Measurements from ENCODE around the gene AGMAT.

The AGMAT gene

DNA sequence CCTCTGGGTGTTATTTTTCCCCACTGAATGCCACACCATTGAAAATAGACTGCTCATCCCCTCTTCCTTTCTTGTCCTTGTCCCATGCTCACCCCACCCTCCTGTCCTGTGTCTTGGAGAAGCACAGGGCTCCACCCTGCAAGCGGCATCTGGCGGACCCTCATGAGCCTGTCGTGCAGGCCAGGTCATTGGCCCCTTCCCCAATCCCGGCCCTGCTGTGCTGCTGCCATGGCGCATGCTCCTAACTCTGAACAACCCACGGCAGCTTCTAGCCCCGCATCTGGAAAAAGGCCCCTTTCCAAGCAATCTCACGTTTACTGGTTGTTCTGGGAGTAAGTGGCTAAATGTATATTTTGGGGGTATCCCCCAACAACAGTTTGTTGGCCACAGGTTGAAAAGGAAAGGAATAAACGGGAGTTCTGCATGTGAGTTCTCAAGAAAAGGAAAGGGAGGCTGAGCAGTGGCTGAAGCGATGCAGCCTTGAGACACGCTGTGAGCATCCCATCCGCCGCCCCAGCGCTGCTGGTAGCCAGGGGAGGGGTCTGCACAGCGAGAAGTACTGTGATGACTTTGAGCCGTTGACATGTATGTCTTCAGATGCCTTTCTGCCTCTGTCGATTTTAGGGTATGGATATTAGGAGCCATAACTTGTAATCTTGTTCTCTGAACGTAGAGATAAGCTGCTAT, 16.3 kb downstream of the AGMAT start:
- no peak for DNase-seq (ENCODE audit: low read depth, low spot score)

DNA sequence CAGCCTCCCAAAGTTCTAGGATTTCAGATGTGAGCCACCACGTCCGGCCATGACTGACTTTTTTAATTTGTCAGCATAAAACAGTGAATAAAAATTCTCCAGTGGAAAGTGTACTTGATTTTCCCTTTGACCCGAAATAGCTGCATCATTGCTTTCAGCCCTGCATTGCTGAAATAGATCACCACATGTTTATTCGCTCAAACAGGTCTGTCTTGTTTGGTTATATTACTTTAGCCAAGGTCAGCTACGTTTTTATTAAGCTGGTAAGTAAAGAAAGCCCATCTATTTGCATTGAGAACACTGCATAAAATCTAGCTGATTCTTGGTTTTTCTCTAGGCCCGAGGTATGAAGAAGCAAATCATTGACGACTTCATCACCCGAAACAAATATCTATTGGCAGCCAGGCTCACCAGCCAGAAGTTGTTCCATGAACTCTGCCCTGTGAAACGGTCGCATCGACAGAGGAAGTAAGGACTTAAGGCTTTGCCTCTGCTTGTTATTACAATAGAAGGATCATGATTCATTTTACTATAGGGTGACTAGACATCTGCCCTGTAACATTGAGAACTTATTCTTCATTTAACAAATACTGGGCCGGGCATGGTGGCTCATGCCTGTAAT, 25.6 kb downstream of the AGMAT start:
- no peak for DNase-seq (ENCODE audit: low read depth, low spot score)

DNA sequence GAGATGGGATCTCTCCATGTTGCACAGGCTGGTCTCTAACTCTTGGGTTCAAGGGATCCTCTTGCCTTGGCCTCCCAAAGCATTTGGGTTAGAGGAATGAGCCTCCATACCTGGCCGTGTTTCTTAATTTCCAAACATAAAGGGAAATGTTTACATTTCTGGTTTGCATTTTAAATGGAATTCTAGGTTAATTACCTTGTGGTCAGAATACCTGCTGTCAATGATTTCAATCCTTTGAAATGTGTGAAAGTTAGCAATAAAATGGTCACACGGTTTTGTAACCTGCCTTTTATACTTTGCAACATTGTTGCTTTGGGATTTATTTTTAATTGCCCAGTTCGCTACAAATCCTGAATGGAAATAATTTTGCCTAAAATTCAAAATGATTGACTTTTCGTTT, 26.3 kb downstream of the AGMAT start:
- no peak for DNase-seq (ENCODE audit: low read depth, low spot score)

DNA sequence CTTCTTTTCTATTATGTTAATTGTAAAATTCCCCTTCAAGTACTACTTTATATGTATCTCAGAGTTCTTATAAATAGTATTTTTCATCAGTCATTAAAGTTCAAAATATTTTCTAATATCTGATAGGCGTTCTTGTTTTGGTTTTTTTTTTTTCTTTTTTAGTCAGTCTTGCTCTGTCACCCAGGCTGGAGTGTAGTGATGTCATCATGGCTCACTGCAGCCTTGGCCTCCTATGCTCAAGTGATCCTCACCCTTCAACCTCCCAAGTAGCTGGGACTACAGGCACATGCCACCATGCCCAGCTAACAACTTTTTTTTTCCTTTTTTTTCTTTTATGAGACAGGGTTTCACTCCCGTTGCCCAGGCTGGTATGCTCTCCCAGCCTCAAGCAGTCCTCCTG, 27.3 kb downstream of the AGMAT start:
- no peak for DNase-seq (ENCODE audit: low read depth, low spot score)

DNA sequence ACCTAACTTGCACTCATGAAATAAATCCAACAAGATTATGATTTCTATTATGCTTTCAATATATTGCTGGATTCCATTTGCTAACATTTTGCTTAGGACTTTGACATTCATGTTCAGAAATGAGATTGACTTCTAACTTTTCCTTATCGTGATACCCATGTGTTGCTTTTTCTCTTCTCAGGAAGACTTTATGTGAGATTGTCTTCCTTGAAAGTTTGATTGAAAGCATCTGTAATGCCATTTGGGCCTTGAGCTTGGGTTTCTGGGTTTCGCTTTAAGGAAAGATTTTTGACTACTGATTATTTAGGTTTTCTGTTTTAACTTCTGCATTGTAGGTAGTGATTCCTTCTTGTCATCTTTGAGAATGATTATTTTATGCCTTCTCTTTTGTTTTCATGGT, 27.8 kb downstream of the AGMAT start:
- DNase-seq (ENCODE audit: low read depth, low spot score): no peak

DNA sequence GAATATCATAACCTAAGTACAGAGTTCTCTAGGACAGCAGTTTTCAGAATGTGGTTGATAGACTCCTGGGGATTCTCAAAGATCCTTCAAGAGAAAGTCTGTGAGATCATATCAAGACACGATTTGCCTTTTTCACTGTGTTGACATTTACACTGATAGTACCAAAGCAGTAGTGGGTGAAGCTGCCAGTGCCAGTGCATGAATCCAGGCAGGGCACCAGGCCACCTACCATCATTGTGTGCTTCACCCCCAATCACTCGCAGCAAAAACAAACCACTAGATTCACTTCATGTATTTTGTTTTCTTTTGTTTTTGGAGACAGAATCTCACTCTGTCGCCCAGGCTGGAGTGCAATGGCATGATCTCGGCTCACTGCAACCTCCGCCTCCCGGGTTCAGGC, 34.3 kb downstream of the AGMAT start:
- DNase-seq (ENCODE audit: low read depth, low spot score): no peak

DNA sequence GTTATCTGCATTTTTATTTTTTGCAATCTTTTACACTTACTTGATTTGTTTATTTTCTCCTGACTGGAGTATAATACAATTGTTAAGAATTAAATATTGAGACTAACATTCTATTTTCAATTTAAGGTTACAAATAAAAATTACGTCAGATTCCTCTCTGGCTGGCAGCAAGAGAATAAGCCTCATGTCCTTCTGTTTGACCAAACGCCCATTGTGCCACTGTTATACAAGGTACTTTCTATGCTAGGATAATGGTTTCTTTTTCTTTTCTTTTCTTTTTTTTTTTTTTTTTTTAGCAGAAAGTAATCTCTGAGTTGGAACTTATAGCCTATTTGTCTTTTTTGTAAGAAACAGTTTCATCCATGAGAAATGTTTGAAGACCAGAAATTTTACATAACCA, 38.2 kb downstream of the AGMAT start:
- no peak for DNase-seq (ENCODE audit: low read depth, low spot score)

DNA sequence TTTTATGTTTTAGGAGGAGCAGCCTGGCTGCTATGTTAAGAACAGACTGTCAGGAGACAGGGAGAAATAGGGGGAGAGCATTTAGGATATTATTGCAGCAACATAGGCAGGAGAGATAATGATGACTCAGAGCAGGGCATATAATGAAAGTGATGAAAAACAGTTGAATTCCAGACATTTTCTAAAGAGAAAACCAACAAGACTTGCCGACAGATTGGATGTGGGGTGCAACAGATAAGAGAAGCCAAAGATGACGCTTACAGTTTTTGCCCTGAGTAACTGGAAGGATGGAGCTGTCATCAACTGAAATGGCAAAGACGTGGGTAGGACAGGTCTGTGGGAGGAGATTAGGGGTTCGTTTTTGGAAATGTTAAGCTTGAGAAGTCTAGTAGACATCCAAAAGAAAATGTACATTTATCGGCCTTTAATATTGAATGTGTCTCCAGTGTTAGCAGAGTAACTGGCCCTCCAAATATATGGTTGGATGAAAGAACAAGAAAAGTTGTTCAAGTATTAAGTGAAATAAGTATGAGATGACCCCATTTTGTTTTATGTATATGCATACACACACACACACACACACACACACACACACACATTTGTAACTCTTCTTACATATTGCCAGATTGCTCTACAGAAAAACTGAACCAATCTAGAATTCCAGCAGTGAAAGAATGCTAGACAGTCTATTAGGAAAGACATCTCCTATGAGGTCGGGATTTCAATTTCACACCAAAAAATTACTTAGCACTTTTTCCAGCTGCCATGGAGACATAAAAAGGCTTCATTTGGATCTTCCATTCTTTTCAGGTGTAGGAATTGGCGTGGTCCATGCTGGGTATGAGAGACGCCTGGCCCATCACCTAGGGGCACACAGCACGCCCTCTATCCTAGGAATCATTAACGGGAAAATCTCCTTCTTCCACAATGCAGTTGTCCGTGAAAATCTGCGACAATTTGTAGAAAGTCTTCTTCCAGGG, 41.0 kb downstream of the AGMAT start:
- no peak for DNase-seq (ENCODE audit: low read depth, low spot score)

DNA sequence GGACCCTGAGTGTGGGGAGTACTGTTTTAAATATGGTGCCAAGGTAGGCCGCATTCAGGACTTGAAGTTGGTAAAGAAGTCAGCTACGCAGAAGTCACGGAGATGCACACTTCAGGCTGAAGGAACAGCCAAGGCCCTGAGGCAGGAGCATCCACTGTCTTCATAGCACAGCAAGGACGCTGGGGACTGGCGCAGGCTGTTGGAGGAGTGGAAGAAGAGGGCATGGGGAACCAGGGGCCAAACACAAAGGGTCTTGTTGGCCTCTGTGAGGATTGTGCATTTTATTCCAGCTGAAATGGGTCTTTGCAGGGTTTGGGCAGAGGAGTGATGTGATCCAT, 41.6 kb downstream of the AGMAT start:
- no peak for DNase-seq (ENCODE audit: low read depth, low spot score)

DNA sequence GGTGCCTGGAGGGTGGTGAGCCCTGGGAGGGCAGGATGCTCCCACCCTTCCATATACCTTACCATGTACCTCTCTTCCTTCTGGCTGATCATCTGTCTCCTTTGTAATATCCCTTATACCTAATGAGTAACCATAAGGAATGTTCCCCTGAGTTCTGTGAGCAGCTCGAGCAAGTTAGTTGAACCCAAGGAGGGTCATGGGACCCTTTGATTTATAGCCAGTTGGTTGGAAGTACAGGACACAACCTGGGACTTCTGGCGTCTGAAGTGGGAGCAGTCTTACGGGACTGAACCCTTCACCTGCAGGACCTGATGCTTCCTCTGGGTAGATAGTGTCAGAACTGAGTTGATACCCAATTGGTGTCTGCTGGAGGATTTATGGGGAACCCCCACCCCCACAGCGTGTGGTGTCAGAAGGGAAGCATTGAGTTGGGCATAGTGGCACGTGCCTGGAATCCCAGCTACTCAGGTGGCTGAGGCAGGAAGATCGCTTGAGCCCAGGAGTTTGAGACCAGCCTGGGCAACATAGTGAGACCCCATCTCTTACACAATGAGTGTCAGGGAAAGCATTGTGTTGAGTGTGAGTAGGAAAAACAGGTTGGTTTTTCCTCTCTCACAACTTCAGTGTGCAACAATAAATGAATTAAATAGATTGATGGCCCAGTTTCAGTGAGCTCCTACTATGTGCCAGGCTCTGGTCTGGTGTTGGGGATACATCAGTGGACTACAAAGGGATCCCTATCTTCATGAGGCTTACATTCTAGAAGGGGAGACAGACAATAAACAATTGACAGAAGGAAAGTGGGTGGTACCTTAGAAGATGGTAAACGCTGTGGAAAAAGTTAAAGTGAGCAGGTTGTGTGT, 42.2 kb downstream of the AGMAT start:
- no peak for DNase-seq (ENCODE audit: low read depth, low spot score)

DNA sequence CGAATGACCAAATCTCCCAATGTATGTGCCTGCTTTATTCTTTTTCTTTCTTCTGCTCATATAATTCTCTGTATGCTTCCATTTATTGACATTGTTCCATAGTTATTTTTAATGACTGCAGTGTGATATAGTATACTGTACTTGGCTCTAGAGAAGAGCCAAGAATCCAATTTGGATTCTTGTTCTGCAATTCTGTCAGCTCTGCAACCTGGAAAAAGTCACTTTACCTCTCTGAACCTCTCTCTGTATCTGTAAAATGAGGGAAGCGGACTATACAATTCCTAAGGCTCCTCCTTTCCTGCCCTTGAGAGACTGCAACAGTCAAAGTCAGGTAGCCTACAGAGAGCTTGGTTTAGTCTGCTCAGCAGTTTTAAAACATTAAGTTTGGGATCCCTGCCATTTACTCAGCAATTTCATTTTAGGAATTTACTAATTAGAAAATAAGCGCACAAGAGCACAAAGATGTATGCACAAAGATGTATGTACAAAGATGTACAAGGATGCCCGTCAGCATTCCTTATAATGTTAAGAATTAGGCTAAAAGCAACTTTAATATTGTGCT, 43.5 kb downstream of the AGMAT start:
- DNase-seq (ENCODE audit: low read depth, low spot score): no peak

DNA sequence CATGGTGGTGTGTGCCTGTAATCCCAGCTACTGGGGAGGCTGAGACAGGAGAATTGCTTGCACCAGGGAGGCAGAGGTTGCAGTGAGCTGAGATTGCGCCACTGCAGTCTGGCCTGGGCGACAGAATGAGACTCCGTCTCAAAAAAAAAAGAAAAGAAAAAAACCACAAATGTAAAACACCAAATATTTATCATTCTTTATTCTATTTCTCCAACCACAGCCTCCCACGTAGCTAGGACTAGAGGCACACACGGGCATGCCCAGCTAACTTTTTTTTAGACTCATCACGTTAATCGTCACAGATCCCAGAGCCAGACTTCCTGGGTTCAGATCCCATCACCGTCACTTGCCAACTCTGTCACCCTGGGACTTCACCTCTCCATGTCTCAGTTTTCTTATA, 44.7 kb downstream of the AGMAT start:
- DNase-seq (ENCODE audit: low read depth, low spot score): no peak

DNA sequence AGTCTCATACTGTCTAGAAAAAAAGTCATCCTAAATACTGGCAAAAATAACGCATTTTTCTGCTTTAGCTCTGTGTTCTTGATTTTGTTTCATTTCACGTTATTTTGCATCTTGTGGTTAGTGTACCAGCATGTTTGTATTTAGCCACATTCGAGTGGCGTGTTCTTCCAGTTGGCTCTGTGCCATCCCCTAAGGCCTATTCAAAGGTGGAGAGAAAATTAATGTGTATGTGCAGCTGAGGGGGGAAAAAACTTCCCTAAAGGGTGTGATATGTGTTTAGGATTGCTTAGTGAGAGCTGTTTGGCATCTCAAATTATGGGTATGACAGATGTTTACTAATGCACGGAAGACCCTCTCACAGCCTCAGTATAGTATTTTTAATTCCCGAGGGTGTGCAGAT, 46.1 kb downstream of the AGMAT start:
- DNase-seq (ENCODE audit: low read depth, low spot score): no peak

DNA sequence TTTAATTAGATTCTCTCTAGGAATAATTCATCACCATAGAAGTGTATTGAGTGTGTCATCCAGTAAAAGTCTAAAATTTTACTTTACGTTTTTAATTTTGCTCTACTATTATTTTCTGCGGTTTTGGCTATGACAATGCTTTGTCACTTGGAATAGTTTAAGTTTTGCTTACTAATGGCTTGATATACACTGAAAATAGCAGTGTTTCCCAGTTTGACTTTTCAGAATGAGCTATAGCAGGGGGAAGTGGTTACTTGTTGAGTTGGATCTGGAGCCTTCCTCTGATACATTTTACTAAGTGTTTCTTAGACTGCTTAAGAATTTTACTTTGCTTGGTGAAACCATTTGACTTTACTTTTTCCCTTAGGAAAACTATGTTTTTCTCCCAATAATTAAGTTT, 53.2 kb downstream of the AGMAT start:
- DNase-seq (ENCODE audit: low read depth, low spot score): no peak

DNA sequence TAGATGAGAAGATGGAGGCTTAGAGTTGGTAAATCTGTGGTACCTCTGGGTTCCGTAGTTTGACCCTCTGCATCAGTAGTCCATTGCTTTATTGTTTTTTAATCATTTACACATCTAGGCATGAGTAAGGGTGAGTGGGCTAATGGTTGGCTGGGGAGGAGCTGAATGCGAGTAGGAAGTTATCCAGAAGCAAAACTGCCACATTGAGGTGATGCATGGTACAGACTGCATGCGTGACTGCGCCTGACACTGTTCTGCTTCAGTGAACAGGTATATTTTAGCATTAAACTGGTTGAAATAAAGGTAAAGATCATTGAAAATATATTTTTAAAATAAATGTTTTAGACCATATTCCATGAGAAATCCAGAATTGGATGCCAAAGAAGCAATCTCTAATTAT, 53.8 kb downstream of the AGMAT start:
- no peak for DNase-seq (ENCODE audit: low read depth, low spot score)

DNA sequence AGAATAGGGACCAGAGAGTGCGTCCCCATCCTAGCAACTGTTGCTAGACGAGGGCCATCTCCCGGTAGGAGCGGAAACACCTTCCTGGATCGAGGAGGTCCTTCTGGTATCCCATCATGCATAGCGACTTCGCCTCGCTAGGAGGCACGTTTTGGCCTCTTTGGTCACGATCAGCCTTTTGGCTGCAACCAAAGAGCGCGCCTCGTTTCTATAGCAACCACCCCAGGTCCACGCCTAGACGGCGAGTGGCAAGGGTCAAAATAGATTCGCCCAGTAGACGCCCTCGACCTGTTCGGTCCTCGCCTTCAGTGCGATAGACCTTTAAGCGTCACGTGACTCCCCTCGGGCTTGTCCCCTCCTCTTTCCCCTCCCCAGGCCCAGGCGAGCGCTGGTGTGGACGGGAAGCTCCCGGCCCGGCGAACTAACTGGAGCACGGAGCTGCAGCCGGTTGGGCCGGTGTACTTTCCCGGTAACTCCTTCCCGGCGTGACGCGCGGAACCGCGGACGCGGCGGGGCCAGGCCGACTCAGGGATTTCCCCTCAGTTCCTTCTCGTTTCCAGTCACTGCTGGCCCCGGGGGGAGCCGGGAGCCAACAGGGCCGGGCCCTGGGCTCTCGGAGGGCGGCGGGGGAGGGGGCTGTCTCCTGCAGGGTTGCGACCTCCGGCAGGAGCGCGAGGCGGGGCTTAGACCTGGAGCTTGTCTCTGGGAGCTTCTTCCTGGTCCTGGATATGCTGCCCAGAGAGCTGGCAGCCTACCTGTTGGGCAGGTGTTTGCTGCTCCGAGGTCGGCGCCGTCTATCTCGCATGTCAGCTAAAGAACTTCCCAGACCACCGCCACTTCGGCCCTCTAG, 58.1 kb downstream of the AGMAT start, which contains the start of gene DNAJC16:
DNAJC16 (plus strand) TSS at position 359 of the 850 bp plus-strand sequence. CDS start 2,258 bp downstream, outside the sequence.
- peak; percentile 100 for DNase-seq (ENCODE audit: low read depth, low spot score)

DNA sequence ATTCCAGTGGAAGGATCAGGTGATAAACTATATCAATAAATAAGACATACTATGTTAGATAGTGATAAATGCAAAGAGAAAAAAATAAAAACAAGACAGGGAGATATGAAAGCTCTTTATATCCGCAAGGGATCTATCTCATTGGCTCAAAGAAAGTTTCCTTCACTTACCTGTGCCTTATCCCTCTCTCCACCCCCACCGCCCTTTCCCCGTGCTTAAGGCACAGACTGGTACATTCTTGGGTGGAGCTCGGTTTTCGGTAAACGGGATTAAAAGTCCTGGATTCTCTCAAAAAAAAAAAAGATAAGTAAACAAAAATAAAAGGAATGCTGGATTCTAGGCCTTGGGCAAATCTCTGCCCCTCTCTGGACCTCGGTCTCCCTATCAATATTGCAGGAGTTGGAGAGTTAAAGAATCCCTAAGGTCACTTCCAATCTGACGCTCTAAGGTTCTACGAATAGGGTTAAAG, 58.8 kb downstream of the AGMAT start:
- DNase-seq (ENCODE audit: low read depth, low spot score): no peak

DNA sequence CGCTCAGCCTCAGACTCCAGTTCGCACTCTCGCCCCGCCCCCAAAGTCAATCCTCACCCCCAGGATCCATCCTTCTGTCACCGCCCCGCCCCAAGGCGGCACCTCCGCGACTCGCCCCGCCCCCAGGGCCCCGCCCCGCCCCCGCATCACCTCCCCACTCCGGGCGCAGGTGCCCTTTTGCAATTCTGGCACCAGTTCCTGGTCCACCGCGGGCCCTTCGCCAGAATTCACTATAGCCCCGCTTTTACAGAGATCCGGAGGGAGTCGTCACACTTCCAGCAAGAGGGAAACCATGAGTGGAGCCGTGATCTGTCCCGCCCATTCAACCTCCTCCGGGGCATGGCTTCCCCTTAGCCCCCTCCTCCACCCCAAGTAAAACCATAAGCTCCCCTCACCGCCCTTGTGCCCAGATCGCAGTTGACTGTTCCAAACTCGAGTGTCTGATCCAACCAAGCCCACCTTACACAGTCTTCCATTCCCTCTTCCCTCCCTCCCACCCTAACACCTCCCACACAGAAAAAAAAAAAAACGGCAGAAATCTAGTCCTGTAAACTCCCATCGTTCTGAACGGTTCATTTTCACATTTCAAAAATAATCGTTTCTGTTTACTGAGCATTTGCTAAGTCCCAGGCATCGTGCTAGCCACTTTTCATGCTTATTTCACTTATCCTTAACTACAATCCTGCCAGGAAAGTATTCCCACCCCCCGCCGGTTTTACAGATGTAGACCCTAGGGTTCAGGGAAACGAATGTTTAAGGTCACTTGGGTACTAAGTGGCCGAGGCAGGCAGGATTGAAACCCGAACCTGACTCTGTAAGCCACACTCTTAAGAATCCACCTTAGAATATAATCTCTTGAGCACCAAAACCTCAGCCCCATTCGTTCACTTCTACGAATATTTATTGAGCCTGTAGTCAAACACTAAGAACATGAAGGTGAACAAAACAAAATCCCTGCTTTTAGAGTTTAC, 59.5 kb downstream of the AGMAT start:
- no peak for DNase-seq (ENCODE audit: low read depth, low spot score)

Data from ELF-1 (cell line).